ENCODE data around the gene INSM1.
"Not testable (repeated sequence)": the region's sequence is repeated elsewhere in the genome, so short reads cannot be mapped to it uniquely, and the experiment has no call there.

INSM1 gene

DNA sequence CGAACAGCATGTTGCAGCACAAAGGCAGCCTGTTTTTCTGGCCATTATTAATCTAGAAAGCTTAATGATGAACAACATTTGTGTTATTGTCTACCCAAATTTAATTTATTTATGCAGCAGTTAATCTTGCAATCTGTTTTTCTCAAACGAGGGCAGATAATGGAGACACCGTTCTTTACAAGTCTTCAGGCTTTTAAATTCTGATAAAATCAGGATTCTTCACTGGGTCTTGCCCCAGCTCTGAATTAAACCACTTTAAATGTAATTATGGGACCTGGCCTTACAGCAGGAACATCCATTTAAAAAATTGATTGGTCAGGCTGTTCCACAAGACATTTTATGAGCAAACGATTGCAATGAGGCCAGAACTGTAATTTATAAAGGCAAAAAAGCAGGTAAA lies 26.5 kb upstream of the INSM1 start:
- TF ChIP-seq, protein P1, sequence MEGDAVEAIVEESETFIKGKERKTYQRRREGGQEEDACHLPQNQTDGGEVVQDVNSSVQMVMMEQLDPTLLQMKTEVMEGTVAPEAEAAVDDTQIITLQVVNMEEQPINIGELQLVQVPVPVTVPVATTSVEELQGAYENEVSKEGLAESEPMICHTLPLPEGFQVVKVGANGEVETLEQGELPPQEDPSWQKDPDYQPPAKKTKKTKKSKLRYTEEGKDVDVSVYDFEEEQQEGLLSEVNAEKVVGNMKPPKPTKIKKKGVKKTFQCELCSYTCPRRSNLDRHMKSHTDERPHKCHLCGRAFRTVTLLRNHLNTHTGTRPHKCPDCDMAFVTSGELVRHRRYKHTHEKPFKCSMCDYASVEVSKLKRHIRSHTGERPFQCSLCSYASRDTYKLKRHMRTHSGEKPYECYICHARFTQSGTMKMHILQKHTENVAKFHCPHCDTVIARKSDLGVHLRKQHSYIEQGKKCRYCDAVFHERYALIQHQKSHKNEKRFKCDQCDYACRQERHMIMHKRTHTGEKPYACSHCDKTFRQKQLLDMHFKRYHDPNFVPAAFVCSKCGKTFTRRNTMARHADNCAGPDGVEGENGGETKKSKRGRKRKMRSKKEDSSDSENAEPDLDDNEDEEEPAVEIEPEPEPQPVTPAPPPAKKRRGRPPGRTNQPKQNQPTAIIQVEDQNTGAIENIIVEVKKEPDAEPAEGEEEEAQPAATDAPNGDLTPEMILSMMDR (conservative IDR thresholded peaks at IDR 0.05) = no peak
- peak overlapping the region; percentile 56 for H3K27ac ChIP-seq

DNA sequence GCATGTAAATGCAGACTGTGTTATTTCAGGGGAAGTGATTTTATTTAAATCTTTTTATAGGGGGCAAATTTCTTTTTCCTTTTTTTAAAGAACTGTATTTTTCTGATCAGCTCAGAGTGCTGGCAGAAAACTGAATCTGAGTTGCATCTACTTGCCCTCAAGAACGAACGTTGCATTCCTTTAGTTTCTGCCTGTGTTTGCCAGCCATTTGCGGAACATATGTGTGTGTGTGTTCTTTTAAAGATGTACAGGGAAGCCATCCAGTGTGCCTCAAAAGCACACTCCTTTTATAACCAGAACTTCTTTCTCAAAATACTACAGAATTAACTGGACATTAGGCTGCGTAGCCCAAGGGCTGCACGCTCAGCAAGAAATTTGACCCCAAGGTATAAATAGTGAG lies 25.8 kb upstream of the INSM1 start:
- TF ChIP-seq, protein P1 (conservative IDR thresholded peaks at IDR 0.05) = no peak
- H3K27ac ChIP-seq = peak overlapping the region; percentile 56

DNA sequence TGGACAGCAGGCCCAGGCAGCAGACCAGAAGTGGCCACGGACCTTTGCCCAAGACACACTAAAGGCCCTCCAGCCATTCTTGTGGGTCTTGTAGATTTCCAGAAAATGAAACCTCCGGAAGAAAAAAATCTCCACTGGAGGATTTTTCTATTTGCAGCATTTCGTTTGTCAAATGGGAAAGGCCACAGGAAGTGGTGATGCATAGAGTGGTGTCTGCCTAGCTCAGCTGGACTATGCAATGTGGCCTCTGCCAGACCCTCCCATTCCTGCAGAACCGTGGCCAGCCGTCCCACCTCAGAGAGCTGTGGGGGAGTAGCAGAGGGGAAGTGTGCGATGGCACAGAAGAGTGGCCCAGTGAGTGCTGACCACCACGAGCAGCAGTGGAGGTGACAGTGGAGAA lies 24.0 kb upstream of the INSM1 start:
- TF ChIP-seq, protein P1 (conservative IDR thresholded peaks at IDR 0.05) = no peak
- H3K27ac ChIP-seq = no peak overlapping the region

DNA sequence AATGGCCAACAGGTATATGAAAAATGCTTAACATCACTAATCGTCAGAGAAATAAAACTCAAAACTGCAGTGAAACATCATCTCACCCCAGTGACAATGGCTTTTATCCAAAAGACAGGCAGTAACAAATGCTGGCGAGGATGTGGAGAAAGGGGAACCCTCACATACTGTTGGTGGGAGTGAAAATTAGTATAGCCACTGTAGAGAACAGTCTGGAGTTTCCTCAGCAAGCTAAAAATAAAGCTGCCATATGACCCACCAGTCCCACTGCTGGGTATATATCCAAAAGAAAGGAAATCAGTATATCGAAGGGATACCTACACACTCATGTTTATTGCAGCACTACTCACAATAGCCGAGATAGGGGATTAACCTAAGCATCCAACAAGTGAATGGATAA lies 23.4 kb upstream of the INSM1 start:
- no peak overlapping the region for H3K27ac ChIP-seq
- TF ChIP-seq, protein P1 (conservative IDR thresholded peaks at IDR 0.05) = no peak

DNA sequence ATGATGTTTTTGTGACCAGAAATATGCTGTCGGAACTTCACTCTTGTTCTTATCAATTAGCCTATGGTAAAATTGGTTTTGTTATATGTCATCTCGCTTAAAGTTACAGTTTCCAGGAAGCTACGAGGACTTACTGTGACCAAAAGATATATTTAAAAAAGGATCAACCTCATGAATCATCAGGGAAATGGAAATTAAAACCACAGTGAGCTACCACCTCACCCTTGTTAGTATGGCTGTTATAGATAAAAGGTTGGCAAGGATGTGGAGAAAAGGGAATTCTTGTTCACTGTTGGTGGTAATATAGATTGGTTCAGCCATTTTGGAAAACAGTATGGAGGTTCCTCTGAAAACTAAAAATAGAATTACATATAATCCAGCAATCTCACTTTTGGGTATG lies 14.3 kb upstream of the INSM1 start:
- TF ChIP-seq, protein P1 (conservative IDR thresholded peaks at IDR 0.05) = no peak
- no peak overlapping the region for H3K27ac ChIP-seq

DNA sequence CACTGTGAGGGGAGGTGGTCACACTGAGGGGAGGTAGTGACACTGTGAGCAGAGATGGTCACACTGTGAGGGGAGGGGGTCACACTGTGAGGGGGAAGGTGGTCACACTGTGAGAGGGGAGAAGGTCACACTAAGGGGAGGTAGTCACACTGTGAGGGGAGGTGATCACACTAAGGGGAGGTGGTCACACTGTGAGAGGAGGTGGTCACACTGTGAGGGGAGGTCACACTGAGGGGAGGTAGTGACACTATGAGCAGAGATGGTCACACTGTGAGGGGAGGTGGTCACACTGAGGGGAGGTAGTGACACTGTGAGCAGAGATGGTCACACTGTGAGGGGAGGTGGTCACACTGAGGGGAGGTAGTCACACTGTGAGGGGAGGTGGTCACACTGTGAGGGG lies 12.4 kb upstream of the INSM1 start:
- not testable (repeated sequence) for H3K27ac ChIP-seq

DNA sequence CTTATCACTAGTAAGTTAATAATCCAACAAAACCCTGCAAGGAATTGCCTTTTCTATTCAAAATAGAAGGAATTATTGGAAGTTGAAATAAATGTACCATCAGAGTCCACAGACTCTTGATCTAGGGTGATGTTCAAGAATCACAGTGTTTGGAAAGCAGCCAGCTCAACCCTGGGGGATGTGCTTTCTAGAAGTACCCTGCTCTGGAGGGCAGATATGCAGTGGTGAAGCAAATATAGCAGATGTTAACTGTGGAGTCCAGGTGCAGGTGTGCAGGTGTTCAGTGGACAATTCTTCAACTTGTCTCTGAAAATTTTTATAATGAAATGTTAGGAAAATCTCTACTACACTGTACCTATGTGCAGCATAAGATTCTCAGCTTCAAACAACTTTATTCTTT lies 9.1 kb upstream of the INSM1 start:
- TF ChIP-seq, protein P1 (conservative IDR thresholded peaks at IDR 0.05) = no peak

DNA sequence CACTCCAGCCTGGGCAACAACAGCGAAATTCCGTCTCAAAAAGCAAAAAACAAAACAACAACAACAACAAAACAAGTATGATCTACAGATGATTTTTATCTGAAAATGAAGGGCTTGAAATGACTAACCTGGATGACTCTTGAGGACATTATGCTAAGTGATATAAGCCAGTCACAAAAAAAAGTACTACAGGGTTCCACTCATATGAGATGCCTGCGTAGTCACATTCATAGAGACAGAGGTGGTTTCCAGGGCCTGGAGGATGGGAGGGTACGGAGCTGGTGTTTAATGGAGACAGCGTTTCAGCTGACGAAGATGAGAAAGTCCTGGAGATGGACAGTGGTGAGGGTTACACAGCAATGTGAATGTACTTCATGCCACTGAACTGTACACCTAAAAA lies 8.3 kb upstream of the INSM1 start:
- peak overlapping the region; percentile 98 for H3K27ac ChIP-seq
- TF ChIP-seq, protein P1 (conservative IDR thresholded peaks at IDR 0.05) = no peak

More for the DNA sequence above, 9.1 kb upstream of the INSM1 start:
- H3K27ac ChIP-seq = peak overlapping the region; percentile 98

All from VCaP (cell line).